Measurements from ENCODE around the gene WNT4.
A peak's percentile ranks its signal among the peaks of the same experiment; 100 is the strongest.

Gene WNT4

DNA sequence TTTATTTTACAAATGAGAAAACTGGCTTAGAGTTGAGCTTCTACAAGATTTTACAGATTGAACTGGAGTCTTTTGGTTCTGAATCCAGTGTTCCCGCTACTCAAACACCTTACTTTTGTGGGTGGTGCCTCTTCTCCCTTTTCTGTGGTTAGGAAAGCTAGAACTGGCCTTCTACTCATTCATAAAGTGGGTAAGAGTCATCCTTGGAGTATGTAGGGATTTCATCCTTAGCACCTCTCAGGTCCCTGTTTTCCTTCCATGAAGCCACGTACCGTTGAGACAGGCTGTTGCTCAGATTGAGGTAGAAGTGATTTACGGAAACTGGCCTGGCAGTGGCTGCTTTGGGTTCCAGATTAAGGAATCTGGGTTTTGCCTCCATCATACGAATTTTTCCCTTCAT is 35.8 kb downstream of the WNT4 start:
- no peak for DNase-seq

GRCh38 chr1:22105611-22106207 is 37.2 kb downstream of the WNT4 start:
- peak; percentile 44 for DNase-seq

- peak; percentile 49 for DNase-seq
Observed at GRCh38 chr1:22104865-22105437, 37.9 kb downstream of the WNT4 start.

DNA sequence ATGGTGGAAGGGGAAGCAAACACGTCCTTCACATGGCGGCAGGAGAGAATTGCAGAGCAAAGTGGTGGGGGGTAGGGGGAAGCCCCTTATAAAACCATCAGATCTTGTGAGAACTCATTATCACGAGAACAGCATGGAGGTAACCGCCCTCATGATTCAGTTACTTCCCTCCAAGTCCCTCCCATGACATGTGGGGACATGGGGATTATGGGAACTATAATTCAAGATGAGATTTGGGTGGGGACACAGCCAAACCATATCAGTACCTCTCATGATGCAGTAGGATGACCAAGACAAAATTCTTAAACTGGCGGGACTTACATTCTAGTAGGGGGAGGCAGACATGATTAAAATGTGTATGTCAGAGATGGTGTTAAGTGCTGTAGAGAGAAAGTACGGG is 38.8 kb downstream of the WNT4 start:
- DNase-seq = no peak

DNA sequence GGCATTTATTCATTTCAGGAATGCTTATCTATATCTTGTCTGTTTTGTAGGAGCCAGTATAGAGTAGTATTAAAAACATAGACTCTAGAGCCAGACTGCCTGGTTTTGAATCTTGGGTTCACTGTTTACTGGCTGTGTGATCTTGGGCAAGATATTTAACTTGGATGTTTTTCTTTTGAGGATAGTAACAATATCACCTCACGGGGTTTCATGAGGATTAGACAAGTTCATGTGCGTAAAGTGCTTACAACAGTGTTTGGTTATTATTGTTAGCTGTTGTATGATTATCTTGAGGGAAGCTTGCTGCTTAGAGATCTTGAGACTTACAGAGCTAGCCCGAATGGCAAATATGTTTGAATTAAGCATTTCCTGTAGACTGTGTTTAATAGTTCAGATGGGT is 40.2 kb downstream of the WNT4 start:
- no peak for DNase-seq

DNA sequence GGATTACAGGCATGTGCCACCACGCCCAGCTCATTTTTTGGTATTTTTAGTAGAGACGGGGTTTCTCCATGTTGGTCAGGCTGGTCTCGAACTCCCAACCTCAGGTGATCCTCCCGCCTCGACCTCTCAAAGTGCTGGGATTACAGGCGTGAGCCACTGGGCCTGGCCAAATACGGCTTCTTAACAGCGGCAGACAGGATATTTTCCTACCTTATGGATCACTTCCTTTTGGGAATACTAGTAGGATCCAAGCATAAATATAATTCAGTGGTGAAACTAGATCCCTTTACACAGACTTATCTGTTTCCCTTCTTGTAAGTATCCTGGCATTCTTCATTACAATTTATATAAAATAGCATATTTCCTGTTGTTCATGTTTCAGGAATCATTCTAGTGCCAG is 40.9 kb downstream of the WNT4 start:
- no peak for DNase-seq

GRCh38 chr1:22101199-22101598 is 41.7 kb downstream of the WNT4 start:
- DNase-seq = no peak

DNA sequence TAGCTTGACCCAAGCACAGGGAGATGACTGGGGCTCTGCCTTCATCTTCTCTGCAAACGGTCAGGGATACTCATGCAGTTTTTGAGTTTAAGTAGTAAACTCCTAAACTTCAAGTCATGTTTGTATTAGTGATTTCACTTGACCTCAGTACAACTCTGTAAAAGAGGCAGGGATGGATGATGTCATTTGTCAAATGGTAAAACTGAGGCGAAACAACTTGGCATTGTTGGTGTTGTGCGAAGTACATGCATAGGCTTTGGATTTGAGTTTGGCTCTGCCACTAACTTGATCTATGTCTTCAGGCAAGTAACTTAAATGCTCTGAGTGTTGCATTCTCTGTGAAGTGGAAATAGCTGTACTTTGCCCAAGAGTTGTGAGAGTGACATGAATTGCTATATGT is 42.7 kb downstream of the WNT4 start:
- no peak for DNase-seq

GRCh38 chr1:22098752-22099151 is 44.1 kb downstream of the WNT4 start:
- DNase-seq = no peak

- no peak for DNase-seq
Observed at GRCh38 chr1:22096463-22096862, 46.4 kb downstream of the WNT4 start.

GRCh38 chr1:22096036-22096435 is 46.9 kb downstream of the WNT4 start:
- DNase-seq = no peak

DNA sequence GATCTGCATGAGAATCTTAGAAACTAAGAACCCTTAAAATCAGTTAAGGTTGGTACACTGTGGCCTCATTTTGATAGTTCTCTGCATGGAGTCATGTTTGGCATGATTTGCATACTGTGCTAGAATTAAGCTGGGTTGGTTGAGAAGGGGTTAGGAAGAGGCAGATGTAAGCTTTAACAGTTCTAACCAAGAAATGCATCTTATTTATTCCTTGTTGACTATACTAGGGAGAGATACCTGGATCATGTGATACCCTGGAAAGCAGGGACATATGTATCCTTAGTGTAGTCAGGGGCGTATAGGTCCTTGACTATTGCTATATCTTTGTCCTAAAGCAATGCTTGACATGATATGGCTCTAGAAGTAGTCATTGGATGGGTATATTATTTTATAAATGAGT is 49.4 kb downstream of the WNT4 start:
- no peak for DNase-seq

- DNase-seq = peak; percentile 75
Observed at GRCh38 chr1:22092026-22092768, 50.7 kb downstream of the WNT4 start.

- no peak for DNase-seq
Observed at GRCh38 chr1:22090867-22091266, 52.0 kb downstream of the WNT4 start.

- DNase-seq = peak; percentile 32
Observed at GRCh38 chr1:22089787-22090186, 53.1 kb downstream of the WNT4 start.

DNA sequence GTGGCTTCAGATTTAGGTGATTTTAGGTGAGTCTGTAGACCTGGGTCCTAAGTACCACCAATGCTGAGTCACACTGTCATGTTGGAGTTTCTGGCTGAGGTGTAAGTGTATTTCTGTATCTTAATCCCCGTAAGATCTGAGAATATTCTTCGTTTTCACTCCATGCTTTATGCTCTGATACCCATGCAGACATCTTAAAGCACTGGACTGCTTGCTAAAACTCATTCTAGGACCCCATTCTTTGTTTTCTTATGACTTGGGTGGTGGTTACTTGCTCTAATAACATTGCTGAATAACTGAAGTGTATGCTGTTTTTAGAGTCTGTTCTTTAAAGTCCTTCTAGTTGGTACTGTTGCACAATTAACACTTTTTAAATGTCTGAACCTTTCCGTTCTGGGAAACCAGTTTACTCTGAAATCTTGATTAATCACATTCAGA is 53.7 kb downstream of the WNT4 start:
- DNase-seq = no peak

DNA sequence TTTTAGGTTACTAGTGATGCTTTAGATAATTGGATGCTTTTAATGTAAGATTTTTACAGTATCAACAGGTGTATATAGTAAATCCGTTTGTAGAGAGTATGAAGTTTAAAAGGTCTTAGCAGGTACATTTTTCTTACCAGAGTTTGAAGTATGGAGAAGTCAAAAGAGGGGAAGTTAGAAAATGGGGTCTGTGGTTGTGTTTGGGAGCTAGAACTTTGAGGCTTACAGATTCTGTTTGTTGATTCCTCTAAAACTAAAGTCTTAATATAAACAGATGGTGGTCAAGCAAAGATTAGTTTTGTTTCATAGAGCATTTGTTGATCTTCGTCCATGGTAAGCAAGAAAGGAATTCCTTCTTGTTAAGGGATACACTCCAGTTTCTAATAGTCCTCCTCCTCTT is 54.6 kb downstream of the WNT4 start:
- DNase-seq = no peak

DNA sequence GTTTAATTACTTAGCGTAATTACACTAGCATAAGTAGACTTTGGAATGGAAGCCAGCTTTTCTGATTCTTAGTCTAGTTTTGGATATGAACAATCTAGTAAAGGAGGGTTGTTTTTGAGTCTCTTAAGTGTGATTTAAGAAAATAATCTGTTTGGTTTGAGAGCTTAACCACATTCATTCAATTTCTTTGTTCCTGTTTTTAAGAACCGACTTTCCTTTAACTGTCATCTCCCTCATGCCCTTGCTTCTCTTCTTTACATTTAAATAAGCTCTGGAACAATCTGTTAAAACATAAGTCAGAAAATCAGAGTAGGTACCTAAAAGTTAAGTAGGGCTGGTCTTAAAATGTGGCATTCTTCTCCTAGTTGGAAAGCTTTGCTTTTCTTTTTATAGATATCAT is 62.7 kb downstream of the WNT4 start:
- DNase-seq = no peak

GRCh38 chr1:22078133-22078532 is 64.8 kb downstream of the WNT4 start:
- DNase-seq = no peak

GRCh38 chr1:22077728-22078127 is 65.2 kb downstream of the WNT4 start:
- DNase-seq = no peak

GRCh38 chr1:22076346-22076745 is 66.6 kb downstream of the WNT4 start:
- no peak for DNase-seq

DNA sequence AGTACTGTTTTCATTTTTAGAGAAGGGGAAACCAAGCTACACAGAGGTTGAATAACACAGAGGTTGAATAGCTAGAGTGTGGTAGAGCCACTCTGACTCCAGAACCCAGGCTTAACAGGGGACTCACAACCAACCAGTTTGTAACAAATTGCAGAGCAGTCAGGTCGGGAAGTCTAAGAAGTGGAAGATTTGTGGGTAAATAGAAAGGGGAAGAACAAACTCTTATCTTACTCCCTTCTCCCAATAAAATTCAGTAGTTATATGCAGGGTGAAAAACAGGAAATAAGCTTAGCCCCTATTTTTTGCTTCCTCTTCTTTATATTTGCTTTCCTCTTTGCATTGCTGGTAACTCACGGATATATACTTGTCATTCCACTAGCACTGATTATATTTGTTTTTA is 67.2 kb downstream of the WNT4 start:
- no peak for DNase-seq

DNA sequence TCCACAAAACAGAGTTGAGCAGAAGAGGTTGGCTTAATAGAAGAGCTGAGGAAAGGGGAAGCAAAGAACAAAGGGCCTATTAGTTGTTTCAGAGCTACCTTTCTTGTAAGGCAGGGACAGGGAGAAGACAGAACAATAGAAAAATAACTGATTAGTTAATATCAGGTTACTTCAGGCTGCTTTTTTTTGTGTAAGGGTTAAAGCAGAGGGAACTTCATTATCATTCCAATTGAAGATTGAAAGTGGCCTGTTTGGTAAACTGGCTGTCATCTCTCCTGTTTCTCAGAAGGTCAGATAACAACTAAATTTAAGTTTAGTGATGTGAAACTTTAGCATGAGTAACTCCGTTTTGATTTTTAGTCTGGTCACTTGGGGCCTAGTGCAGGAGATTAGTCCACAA is 68.1 kb downstream of the WNT4 start:
- no peak for DNase-seq

DNA sequence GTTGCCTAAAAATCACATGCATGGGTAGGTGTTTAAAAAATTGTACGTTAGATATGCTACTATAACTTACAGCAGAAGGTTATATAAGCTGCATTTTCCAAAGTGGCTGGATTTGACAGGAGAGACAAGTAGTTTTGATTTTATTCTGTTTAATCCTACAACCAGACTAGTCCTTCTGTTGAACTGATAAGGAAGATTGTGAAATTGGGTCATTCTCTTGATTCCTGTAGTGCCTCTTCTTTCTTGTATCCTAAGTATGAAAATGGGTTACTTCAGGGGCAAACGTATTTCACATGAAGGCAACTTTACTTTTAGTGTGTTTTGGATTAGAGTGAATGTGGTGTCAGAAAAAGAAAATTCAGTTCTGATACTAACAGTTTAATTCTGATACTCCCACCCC is 71.4 kb downstream of the WNT4 start:
- no peak for DNase-seq

All from CD4-positive, alpha-beta T cell treated with Interleukin-17A for 4 hours (primary cell).